K562 (cell line): ENCODE measurements around the gene ATXN10. TPM values are rescaled to one million over a fixed set of nuclear protein-coding genes. Genes with fewer than 3 reads are reported as not detected.

Experiments
- ATAC-seq: fragments of 200-7000 bp; cut with Tn5 transposase; 3 replicates; pipeline ENCODE4 v1.9.1; 2020; ENCODE audit warnings: moderate library complexity
- BruUV-seq: library from RNA; stranded (reverse); fragments of 400-500 nt; replicated peaks from 2 replicates; lab custom pipeline; 2021; lab: Mats Ljungman, UMichigan
- CTCF ChIA-PET: fragments of 300-600 bp; formaldehyde crosslinking; extraction: SDS; loops from one replicate; lab custom pipeline; 2021; ENCODE audit warnings: low intra/inter-chr PET ratio; lab: Yijun Ruan, JAX
- POLR2A ChIA-PET: fragments of 300-600, 350-650 bp; sonication (Branson Sonifier 250); formaldehyde crosslinking; extraction: SDS; loops from one replicate; lab custom pipeline; 2021; ENCODE audit warnings: antibody characterized with exemption, inconsistent platforms; lab: Yijun Ruan, JAX
- DNase-seq, 4 experiments: peaks; one replicate each; pipeline versions ENCODE4 v3.0.0 to v3.0.0-alpha.2; 2011 to 2018; ENCODE audit warnings: low spot score in 3 of 4, mixed read lengths in 3 of 4; ENCODE audit errors: extremely low read depth in 1 of 4
- FAIRE-seq: peaks from 2 replicates; lab custom pipeline; 2011; peaks lifted over from hg19 to GRCh38; lab: Jason Lieb, UNC
- H2AFZ ChIP-seq: 2 replicates; pipeline ENCODE4 v1.6.0; 2011; ENCODE audit warnings: low read depth, low read length, control low read depth, inconsistent platforms
- H3K27ac ChIP-seq: fragments of 200-600 bp; 3 replicates; pipeline ENCODE4 v1.8.0; 2011; ENCODE audit warnings: low read depth, mild to moderate bottlenecking, control low read depth, inconsistent platforms, low read length, moderate library complexity, mixed read lengths; ENCODE audit errors: extremely low read depth
- H3K27me3 ChIP-seq, 2 experiments: fragments of 300-600 bp in 1 of 2; 2 replicates in 1 of 2; 3 replicates in 1 of 2; pipeline versions ENCODE4 v1.6.0 to v1.8.0; 2011; ENCODE audit warnings: inconsistent platforms in 2 of 2, low read length in 2 of 2, mild to moderate bottlenecking in 1 of 2, mixed read lengths in 1 of 2, moderate library complexity in 1 of 2; ENCODE audit not compliant: control insufficient read depth in 2 of 2, insufficient read depth in 2 of 2
- H3K36me3 ChIP-seq: fragments of 300-600 bp; 3 replicates; pipeline ENCODE4 v1.8.0; 2011; ENCODE audit warnings: mild to moderate bottlenecking, low read length, inconsistent platforms; ENCODE audit not compliant: control insufficient read depth, insufficient read depth
- H3K4me1 ChIP-seq, 2 experiments: fragments of 200-600 bp in 1 of 2; replicated peaks in 1 of 2; 2 replicates in 1 of 2; 3 replicates in 1 of 2; pipeline versions ENCODE4 v1.5.1 to v1.8.0; 2011; ENCODE audit warnings: inconsistent platforms in 2 of 2, low read length in 2 of 2, mild to moderate bottlenecking in 1 of 2, mixed read lengths in 1 of 2, moderate library complexity in 1 of 2; ENCODE audit not compliant: control insufficient read depth in 2 of 2, insufficient read depth in 2 of 2
- H3K4me2 ChIP-seq: 2 replicates; pipeline ENCODE4 v1.6.1; 2011; ENCODE audit warnings: low read length, control low read depth, inconsistent platforms, mixed read lengths; ENCODE audit not compliant: insufficient read depth
- H3K4me3 ChIP-seq: fragments of 200-600 bp; sonication (generic), shearing (Covaris generic); 2 replicates; pipeline ENCODE4 v1.5.1; 2016; ENCODE audit warnings: control low read depth, inconsistent platforms
- H3K79me2 ChIP-seq: fragments of 200-600 bp; 3 replicates; pipeline ENCODE4 v1.8.0; 2011; ENCODE audit warnings: low read length, inconsistent platforms; ENCODE audit not compliant: control insufficient read depth, insufficient read depth
- H3K9ac ChIP-seq, 2 experiments: 2 replicates each; pipeline versions ENCODE4 v1.6.0 to v1.6.1; 2011; ENCODE audit warnings: low read depth in 2 of 2, low read length in 2 of 2, control low read depth in 1 of 2, inconsistent platforms in 1 of 2, mild to moderate bottlenecking in 1 of 2, mixed read lengths in 1 of 2; ENCODE audit not compliant: insufficient read depth in 1 of 2
- H3K9me1 ChIP-seq: one replicate; pipeline ENCODE4 v1.6.0; 2011; ENCODE audit warnings: inconsistent platforms, mild to moderate bottlenecking, low read length, moderate library complexity; ENCODE audit not compliant: control insufficient read depth, insufficient read depth
- H3K9me3 ChIP-seq: replicated peaks from 2 replicates; pipeline ENCODE4 v1.5.1; 2011; ENCODE audit warnings: low read depth, low read length, inconsistent platforms; ENCODE audit not compliant: control insufficient read depth, insufficient read depth
- H4K20me1 ChIP-seq: replicated peaks from 2 replicates; pipeline ENCODE4 v1.6.1; 2011; ENCODE audit warnings: low read length, inconsistent platforms, mixed read lengths; ENCODE audit not compliant: control insufficient read depth, insufficient read depth
- ADNP ChIP-seq: fragments of 200-800 bp; sonication (Bioruptor generic); IDR thresholded peaks from 2 replicates; pipeline ENCODE4 v1.6.1; 2016; ENCODE audit warnings: missing genetic modification characterization, missing compliant biosample characterization
- BCOR ChIP-seq: fragments of 450-650 bp; IDR thresholded peaks from 2 replicates; pipeline ENCODE4 v1.6.1; 2016
- ESRRA ChIP-seq: fragments of 450-650 bp; IDR thresholded peaks from 2 replicates; pipeline ENCODE4 v1.6.1; 2014; ENCODE audit warnings: low read depth, mild to moderate bottlenecking, moderate library complexity, borderline replicate concordance
- FOXP1 ChIP-seq: sonication (generic); formaldehyde crosslinking; IDR thresholded peaks from 2 replicates; pipeline ENCODE4 v1.8.0; 2022; ENCODE audit warnings: mild to moderate bottlenecking, missing genetic modification reagents
- HDAC1 ChIP-seq, 2 experiments: fragments of 450-650 bp; IDR thresholded peaks; 2 replicates each; pipeline ENCODE4 v1.6.1; 2016 to 2017; ENCODE audit warnings: inconsistent platforms in 1 of 2, mild to moderate bottlenecking in 1 of 2, moderate library complexity in 1 of 2
- KDM1A ChIP-seq, 2 experiments: fragments of 450-650 bp; IDR thresholded peaks; 2 replicates each; pipeline ENCODE4 v1.6.1; 2016; ENCODE audit warnings: mild to moderate bottlenecking in 2 of 2
- RBM25 ChIP-seq: fragments of 200-400 bp; formaldehyde crosslinking; IDR thresholded peaks from 2 replicates; pipeline ENCODE4 v1.6.1; 2018; ENCODE audit warnings: low read length, low read depth, moderate library complexity; ENCODE audit not compliant: severe bottlenecking
- SETDB1 ChIP-seq: IDR thresholded peaks from one replicate; pipeline ENCODE4 v1.6.1; 2012; ENCODE audit warnings: low read length, control low read depth, inconsistent platforms
- SMAD1 ChIP-seq: fragments of 150-350 bp; IDR thresholded peaks from 2 replicates; pipeline ENCODE4 v1.6.1; 2014; ENCODE audit warnings: low read length, low read depth; ENCODE audit not compliant: partially characterized antibody
- SPI1 ChIP-seq: IDR thresholded peaks from 2 replicates; pipeline ENCODE4 v1.6.1; 2011; ENCODE audit warnings: low read depth, low read length, control low read depth, borderline replicate concordance
- TAL1 ChIP-seq: fragments of 450-650 bp; IDR thresholded peaks from 2 replicates; pipeline ENCODE4 v1.6.1; 2016; ENCODE audit warnings: mild to moderate bottlenecking
- THRB ChIP-seq: fragments of 450-650 bp; formaldehyde crosslinking; conservative IDR thresholded peaks from 2 replicates; pipeline ENCODE4 v1.4.0; 2022; ENCODE audit warnings: mild to moderate bottlenecking, missing genetic modification characterization
- ZNF431 ChIP-seq: sonication (generic); formaldehyde crosslinking; IDR thresholded peaks from 2 replicates; pipeline ENCODE4 v1.8.0; 2022; ENCODE audit warnings: mild to moderate bottlenecking, missing genetic modification reagents
- WGBS: fragments of 100-300 bp; shearing (Covaris generic); methylation state at CpG from one replicate; pipeline ENCODE4 v1.1.6; 2016; ENCODE audit warnings: low coverage, mixed read lengths; ENCODE audit not compliant: insufficient coverage; ENCODE audit errors: missing lambda C conversion rate; 5-methylcytosine and 5-hydroxymethylcytosine counted together
- in situ Hi-C: fragments of 300-500 bp; cut with MboI; formaldehyde crosslinking; loops from 4 replicates; pipeline ENCODE4 v1.15.0; 2018; ENCODE audit warnings: inconsistent platforms, mixed read lengths
- intact Hi-C: fragments of 100-400 bp; cut with micrococcal nuclease; formaldehyde crosslinking; loops from 2 replicates; pipeline ENCODE4 v1.14.2; 2022
- polyA plus RNA-seq, 8 experiments: library from polyadenylated mRNA; depleted of rRNA in 4 of 8; stranded (reverse) in 5 of 8; unstranded in 3 of 8; fragments of >200 nt; fragmentation: Nextera tagmentation in 2 of 8; fragmentation: Illumina TruSeq in 1 of 8; extraction: Ambion mirVana in 2 of 8; extraction: Trizol in 1 of 8; gene quantifications; 2 replicates each; pipeline versions ENCODE4 v1.2.1 to v1.2.3, GENCODE V29; 2011 to 2014; ENCODE audit warnings: inconsistent platforms in 1 of 8, missing spikeins in 1 of 8
- total RNA-seq, 7 experiments: library from RNA; depleted of rRNA in 6 of 7; stranded (reverse); fragments of >200 nt in 6 of 7; fragmentation: Illumina TruSeq in 2 of 7; extraction: Trizol in 2 of 7; gene quantifications; 2 replicates each; pipeline versions ENCODE4 v1.2.1 to v1.2.3, GENCODE V29; 2011 to 2021; ENCODE audit warnings: low replicate concordance in 1 of 7

The ATXN10 gene
- total and polyA plus RNA-seq, 9 of the 15 experiments (the other 6 are each of a cell fraction or from before 2014, with no cell fraction given) = 11.5 to 190 (median 33.6) TPM

GRCh38 chr22:45672564-45673481 is 1.2 kb downstream of the ATXN10 start:
- BruUV-seq = TSS peak; percentile 50
- peak overlapping the region; percentile 87 for H2AFZ ChIP-seq
- in situ Hi-C loops = no loop called here
- peak in 1 of 2 experiments; percentile 12; a peak in 1 of 4 replicates for TF ChIP-seq HDAC1 (IDR thresholded peaks at IDR 0.05)
- TF ChIP-seq SETDB1 = no peak
- peak; percentile 72 for TF ChIP-seq BCOR
- TF ChIP-seq ADNP = peak; percentile 66; the same call in 1 of the 2 replicates
- peak; percentile 47; the same call in 1 of the 2 replicates for TF ChIP-seq ESRRA
- peak; percentile 95 for TF ChIP-seq RBM25
- TF ChIP-seq FOXP1 = 0 out of 2 replicates have a peak, but pooled peaks have one; percentile 2
- TF ChIP-seq SMAD1 = no peak
- TF ChIP-seq SPI1 = peak; percentile 22; the same call in 1 of the 2 replicates
- TF ChIP-seq KDM1A (IDR thresholded peaks at IDR 0.05) = peak; percentile 31 to 46; a peak in 3 of 4 replicates
- TF ChIP-seq THRB (CRISPR knock-in tag) = no peak
- no peak for TF ChIP-seq TAL1
- TF ChIP-seq ZNF431 (CRISPR knock-in tag) = 0 out of 2 replicates have a peak, but pooled peaks have one; percentile 7
- H3K27me3 ChIP-seq = no peaks in the 10 kb centered on the region
- peaks cover 5% of the 10 kb centered on the region; the same call in 2 of the 3 replicates for H3K36me3 ChIP-seq
- WGBS = 2% methylated on average over 5 of the region's 14 CpGs
- FAIRE-seq (no peak), DNase-seq (no peak), ATAC-seq (peak; percentile 43)
- ChIA-PET POLR2A (no interaction called here), CTCF (no interaction called here)
- H3K4me3 ChIP-seq = peak overlapping the region; percentile 70
- H3K4me1 ChIP-seq = peaks cover 18% of the 10 kb centered on the region in 2 experiments; a peak in 4 of 5 replicates
- H3K79me2 ChIP-seq = peaks cover 57% of the 10 kb centered on the region
- peak overlapping the region; percentile 89 to 97 for H3K9ac ChIP-seq
- intact Hi-C loops = no loop called here
- peak overlapping the region; percentile 93 for H3K4me2 ChIP-seq
- H4K20me1 ChIP-seq = peaks cover 7% of the 10 kb centered on the region; the same call in 1 of the 2 replicates
- H3K9me1 ChIP-seq = no peaks in the 10 kb centered on the region
- H3K9me3 ChIP-seq = no peaks in the 10 kb centered on the region
- H3K27ac ChIP-seq = peak overlapping the region; percentile 82
